SU-DHL-6 (cell line): Measurements from ENCODE around the gene CFAP20DC.
"Not testable (repeated sequence)": the region's sequence is repeated elsewhere in the genome, so short reads cannot be mapped to it uniquely, and the experiment has no call there.

ENCODE experiments used
- EZH2phosphoT487 ChIP-seq: fragments of 200-600 bp; sonication (generic), shearing (Covaris generic); conservative IDR thresholded peaks from 2 replicates; pipeline ENCODE4 v1.6.1; 2018; ENCODE audit warnings: mild to moderate bottlenecking, antibody characterized with exemption, low read length, moderate library complexity, mixed read lengths
- TF ChIP-seq, protein P1 (sequence below): fragments of 200-600 bp; sonication (generic); IDR thresholded peaks from one replicate; pipeline ENCODE4 v1.5.1; 2017; ENCODE audit warnings: antibody characterized with exemption, mild to moderate bottlenecking, low read length, moderate library complexity; ENCODE audit not compliant: insufficient read depth, poor library complexity, severe bottlenecking

DNA sequence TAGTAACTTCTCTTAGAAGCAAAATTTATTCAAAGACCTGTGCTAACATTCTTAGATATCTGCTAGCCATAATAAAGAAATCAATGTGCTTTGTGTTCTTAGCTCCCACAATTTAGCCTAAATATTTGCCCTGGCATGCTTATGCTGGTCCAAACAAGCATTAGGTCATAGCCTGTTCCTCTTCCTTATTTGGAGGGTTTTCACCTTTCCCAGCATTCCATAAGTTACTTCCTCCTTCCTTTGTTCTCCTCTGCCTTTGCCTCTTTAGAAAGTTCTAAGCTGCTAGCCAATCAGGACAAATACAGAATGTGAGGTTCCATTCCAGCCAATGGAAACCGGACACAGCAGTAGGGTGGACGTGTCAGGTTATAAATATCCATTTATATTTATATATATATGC is 345.5 kb downstream of the CFAP20DC start:
- TF ChIP-seq, protein P1, sequence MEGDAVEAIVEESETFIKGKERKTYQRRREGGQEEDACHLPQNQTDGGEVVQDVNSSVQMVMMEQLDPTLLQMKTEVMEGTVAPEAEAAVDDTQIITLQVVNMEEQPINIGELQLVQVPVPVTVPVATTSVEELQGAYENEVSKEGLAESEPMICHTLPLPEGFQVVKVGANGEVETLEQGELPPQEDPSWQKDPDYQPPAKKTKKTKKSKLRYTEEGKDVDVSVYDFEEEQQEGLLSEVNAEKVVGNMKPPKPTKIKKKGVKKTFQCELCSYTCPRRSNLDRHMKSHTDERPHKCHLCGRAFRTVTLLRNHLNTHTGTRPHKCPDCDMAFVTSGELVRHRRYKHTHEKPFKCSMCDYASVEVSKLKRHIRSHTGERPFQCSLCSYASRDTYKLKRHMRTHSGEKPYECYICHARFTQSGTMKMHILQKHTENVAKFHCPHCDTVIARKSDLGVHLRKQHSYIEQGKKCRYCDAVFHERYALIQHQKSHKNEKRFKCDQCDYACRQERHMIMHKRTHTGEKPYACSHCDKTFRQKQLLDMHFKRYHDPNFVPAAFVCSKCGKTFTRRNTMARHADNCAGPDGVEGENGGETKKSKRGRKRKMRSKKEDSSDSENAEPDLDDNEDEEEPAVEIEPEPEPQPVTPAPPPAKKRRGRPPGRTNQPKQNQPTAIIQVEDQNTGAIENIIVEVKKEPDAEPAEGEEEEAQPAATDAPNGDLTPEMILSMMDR: not testable (repeated sequence)
- not testable (repeated sequence) for TF ChIP-seq EZH2phosphoT487
